UCSD-AML1 (cell line): ENCODE data around the gene PEX11G.
"Not testable (repeated sequence)": the region's sequence is repeated elsewhere in the genome, so short reads cannot be mapped to it uniquely, and the experiment has no call there.

Experiments
- DNase-seq: peaks from one replicate; lab custom pipeline; 2025; ENCODE audit not compliant: unreplicated experiment; lab: John Stamatoyannopoulos, UW

Gene PEX11G

DNA sequence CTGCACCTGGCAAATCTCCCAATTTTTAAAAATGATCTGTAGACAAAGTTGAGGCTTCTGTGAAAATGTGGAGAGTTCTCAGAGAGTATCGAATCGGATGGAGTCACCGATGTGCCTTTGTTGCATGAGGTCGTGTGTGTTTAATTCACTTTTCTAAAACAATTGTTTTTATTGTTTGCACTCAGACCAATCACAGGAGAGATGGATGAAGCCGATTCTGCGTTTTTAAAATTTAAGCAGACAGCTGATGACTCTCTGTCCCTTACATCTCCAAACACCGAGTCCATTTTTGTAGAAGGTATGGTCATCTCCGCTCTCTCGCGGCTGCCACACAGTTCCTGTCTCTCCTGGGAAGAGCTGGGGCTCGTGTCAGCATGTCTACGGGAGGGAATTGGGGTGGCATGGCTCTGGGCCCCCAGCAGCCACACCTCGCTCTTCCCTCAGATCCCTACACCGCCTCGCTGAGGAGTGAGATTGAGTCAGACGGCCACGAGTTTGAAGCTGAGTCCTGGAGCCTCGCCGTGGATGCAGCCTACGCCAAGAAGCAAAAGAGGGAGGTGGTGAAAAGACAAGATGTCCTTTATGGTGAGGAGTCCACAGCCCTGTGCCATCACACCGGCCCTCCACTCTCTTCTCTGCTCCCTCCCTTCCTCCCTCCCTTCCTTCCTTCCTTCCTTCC, 47.2 kb downstream of the PEX11G start:
- no peak for DNase-seq

DNA sequence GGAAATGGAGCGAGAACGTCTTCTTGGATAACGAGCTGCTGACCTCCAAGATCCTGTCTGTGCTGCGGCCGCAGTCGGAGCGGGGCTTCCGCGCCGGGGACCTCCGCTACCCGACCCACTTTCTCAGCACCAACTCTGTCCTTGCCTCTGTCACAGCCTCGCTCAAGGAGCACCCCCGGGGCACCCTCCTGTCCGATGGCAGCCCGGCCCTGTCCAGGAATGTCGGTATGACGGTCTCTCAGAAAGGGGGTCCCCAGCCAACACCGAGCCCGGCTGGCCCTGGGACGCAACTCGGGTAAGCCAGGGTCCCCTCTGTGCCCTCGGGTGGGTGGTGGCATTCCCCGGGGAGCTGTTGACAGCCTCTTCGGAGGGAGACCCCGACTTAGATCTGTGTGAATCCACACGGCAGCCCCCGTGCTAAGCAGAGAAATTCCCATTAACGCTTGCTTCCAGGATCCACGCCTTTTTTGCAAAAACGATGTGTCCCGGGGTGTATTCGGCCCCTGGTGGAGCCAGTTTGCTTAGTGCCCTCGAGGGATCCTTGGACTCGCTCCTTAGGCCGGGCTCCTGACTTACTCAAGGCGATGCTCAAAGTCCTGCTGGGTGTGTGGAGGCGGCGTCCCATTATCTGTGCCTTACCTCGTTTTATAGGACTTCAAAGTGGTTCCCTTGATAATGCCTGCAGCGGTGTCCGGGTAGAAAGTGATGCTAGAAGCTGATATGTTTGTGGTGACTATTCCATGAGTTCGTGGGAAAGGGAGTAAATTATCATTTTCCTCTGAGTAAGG, 48.5 kb downstream of the PEX11G start:
- no peak for DNase-seq

DNA sequence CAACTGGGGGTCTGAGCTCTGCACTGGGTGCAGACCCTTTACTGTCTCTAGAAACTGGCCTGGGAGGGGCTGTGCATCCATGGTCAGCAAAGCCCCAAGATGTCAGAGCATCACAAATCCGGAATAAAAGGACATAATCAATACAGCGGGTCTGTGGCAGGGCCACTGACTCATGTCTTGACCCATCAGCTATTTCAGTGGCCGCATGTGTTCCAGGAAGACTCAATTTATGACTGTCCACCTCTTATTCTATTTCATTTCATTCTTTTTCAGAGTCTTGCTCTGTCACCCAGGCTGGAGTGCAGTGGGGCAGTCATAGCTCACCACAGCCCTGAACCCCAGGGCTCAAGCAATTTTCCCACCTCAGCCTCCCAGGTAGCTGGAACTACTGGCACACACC, 53.2 kb downstream of the PEX11G start:
- no peak for DNase-seq

DNA sequence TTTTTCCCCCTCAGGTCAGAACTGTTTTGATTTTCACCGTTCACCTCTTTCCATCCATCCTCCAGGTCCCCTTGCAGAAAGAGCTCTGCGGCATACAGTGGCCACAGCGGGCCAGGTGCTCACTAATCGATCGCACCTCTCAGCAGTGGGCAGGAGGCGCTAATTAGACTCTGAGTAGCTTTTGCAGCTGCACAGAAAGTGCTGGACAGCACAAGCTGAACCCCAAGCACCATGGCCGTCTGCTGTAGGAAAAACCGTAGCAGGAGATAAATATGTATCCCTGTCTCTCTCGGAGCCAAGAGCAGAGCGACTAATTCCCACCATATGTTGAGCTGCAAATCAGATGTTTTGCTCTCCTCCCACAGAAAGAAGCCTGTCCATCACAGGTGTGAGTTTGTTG, 54.4 kb downstream of the PEX11G start:
- DNase-seq: no peak

DNA sequence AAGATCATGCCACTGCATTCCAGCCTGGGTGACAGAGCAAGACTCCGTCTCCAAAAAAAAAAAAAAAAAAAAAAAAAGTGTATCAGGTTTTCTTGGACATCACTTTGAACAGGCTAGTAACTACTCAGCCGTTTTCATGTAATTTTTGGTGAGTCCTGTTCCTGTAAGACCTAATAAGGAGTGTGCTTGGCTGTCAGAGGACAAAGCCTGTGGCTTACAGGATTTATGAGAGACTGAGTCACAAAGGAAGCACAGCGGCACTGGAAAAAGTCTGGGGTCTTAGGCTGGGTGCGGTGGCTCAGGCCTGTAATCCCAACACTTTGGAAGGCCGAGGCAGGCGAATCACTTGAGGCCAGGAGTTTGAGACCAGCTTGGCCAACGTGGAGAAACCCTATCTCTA, 55.4 kb downstream of the PEX11G start:
- DNase-seq: not testable (repeated sequence)

DNA sequence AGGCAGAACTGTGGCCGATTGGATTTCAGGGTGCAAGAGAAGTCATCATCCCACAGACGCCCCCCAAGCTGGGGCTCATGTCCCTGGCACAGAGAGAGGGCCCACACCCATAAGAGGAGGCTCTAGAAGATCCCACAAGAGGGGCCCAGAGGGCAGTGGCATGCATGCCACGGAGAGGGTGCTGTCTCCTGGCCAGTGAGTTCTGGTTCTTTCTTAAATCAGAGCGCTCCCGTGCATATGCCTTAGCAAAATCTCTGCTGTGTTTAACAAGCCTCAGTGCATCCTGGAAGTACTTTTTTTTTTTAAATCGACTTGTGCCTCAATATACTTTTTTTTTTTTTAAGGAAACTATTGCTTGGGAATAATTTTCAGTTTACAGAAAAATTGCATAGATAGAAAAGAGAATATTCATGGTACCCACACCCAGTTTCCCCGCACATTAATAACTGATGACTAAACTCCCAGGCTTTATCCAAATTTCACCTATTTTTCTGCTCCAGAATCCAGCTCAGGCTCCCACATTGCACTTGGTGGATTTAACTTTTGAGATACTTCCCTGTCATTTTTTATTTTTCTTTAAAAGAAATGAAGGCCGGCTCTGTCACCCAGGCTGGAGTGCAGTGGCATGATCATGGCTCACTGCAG, 59.1 kb downstream of the PEX11G start:
- DNase-seq: no peak

DNA sequence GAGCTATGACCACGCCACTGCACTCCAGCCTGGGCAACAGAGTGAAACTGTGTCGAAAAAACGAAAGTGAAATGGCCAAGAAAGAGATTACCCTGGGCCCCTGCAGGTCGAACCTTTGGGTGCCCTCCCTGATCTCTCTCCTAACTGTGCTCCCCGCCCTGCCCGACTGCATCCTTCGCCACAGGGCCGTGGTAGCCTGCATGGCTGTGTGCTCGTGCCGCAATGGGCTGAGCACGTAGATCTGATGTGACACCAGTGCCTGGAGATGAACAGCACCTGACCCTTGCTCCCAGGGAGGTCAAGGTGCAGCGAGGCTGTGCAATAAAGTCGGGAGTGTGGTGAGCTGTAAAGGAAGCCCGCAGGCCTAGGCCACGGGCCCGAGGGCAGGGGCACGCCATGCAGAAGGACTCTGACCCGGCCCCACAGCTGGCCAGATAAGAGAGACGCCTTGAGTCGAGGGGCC, 60.2 kb downstream of the PEX11G start:
- DNase-seq: no peak

DNA sequence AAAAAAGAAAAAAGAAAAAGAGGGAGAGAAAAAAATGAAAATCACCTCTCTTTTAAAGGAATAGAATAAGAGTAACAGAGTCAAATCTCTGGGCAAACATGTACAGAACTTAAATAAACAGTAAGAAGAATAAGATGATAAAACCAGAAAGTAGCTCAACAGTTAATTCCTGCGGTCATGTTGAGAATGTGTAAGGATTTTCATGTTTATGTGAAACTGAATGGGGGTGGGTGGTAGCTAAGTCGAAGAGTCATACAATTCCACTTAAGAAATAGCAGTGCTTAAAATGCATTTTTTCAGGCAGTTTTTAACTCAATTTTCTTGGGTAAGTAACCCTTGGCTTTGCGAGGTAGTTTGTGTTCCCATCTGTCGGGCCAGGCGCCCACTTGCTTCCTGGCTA, 60.9 kb downstream of the PEX11G start:
- no peak for DNase-seq

DNA sequence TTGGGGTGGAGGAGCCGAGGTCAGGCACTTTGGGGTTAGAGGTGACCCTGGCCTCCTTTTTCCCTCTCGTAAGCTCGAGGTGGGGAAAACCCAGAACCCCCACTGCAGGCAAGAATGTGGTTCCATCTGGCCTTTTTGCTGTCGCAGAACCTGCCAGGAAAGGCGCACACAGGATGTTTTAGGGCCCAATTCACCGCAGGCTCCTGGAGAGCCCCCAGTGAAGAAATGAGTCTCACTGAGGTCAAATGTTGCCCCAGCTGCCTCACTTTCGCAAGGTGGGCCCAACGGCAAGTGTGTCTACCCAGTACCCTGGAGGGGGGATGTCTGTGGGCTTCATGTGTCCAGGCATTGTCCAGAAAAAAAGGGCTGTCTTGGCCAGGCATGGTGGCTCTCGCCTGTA, 61.8 kb downstream of the PEX11G start:
- DNase-seq: no peak
